Measurements from ENCODE around the gene SLC50A1.
A peak's percentile ranks its signal among the peaks of the same experiment; 100 is the strongest.

SLC50A1 gene

DNA sequence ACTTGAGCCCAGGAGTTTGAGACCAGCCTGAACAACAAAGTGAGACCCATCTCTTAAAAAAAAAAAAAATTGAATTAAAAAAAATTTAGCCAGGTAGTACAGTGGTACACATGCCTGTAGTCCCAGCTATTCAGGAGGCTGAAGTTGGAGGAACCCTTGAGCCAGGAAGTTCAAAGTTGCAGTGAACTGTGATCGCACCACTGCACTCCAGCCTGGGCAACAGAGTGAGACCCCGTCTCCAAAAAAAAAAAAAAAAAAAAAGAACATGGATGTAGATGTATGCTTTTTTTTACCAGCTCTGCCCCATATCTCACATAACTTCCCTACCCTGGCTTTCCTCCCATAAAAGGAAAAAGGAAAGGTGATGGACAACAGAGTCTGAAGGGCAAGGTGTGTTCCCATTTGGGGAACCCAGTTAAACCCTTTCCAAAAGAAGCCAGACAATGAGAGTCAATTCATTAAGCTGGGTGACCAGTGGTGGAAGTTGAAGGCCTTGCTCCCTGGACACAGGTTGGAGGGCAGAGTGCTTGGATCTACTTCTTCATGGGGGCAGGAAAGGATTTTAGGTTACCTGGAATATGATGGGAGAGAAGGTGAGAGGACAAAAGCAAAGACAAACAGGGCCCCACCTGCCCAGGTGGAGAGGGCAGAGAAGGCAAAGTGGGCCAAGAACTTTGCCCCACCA is 34.6 kb downstream of the SLC50A1 start:
- peak; percentile 30 for DNase-seq (ENCODE audit: low spot score)

DNA sequence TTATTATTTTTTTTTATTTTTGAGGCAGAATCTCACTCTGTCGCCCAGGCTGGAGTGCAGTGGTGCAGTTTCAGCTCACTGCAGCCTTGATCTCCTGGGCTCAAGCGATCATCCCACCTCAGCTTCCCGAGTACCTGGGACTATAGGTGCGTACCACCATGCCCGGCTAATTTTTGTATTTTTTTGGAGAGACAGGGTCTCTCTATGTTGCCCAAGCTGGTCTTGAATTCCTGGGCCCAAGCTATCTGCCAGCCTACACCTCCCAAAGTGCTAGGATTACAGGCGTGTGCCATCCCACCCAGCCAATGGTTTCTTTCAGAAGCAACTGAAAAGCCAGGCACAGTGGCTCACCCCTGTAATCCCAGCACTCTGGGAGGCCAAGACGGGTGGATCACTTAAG is 35.2 kb downstream of the SLC50A1 start:
- DNase-seq (ENCODE audit: low spot score): peak; percentile 20

- DNase-seq (ENCODE audit: low spot score): peak; percentile 31
These were observed 36.4 kb downstream of the SLC50A1 start for GRCh38 chr1:155171836-155172731.

DNA sequence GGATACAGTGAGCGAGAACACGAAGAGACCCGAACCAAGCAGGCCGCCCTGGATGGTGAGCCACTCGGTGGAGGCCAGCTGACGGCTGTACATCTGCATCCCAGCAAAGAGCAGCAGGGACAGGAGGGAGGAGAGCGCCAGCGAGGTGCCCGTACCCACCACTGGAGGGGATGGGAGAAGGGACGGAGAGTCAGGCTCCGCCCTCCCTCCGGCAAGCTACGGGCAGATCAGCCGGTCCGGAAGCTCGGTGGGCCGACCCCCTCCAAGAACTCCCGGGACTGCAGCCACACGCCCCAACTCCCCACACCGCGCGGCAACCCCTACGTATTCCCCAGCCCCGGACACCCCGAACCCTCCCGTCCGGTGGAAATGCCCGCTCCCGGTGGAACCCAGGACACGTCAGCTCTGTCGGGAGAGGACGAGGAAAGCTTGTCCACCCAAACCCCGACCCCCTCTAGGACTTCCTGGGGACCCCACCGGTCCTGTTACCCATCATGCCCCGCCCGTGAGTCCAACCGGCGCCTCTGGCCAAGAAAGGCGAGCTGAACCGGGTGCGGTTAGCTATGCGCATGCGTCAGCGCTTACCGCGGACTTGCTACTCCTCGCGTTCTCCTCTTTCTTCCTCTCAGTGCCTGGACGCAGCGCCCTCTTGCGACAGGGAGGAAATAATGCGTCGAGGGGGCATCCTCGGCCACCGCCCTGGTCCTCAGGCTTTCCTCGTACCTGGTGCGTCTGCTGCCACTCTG is 37.3 kb downstream of the SLC50A1 start, which contains the start of gene KRTCAP2:
Gene KRTCAP2, minus strand, starts transcription at position 573 of the 746 bp plus-strand sequence. Its CDS starts 80 bp downstream, at position 493.
- peak; percentile 94 for DNase-seq (ENCODE audit: low spot score)

DNA sequence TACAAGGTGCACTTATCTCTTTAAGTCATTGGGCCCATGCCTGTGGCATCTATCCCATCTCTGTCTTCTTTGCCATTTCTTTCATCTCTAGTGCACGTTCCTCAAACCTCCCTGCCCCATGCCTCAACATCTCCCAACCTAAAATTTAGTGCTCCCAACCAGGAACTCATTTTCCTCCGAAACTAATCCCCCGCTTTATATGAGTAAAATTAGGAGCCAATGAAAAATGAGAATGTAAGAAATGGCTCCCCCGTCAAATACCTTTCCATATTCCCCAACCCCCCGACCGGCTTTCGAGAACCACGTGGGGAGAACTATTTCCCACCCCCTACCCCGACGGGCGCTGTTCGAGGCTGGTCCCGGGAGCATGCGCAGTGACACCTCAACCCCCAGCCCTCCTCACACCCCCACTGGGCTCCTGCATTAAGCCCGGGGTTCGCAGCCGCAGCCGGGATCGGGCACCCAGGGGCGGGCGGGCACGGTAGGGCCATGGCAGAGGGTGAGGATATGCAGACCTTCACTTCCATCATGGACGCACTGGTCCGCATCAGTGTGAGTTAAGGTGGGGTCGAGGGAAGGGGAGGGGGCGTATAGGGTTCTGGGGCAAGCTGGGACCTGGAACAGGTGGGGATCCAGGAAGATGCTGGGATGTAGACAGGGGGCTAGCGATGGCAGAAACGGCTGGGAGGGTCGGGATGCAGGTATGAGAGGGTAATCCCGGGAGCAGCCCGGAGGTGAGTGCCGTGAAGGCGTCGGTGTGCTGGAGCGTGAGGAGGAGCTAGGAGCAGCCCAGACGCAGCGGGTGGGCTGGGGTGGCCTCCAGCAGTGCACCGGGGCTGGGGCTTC is 38.0 kb downstream of the SLC50A1 start, which contains the start of gene TRIM46:
Gene TRIM46, plus strand, starts transcription at position 372 of the 846 bp plus-strand sequence. Its CDS starts 118 bp downstream, at position 490.
- peak; percentile 61 for DNase-seq (ENCODE audit: low spot score)

GRCh38 chr1:155174324-155175280 is 39.0 kb downstream of the SLC50A1 start:
- DNase-seq (ENCODE audit: low spot score): peak; percentile 51

DNA sequence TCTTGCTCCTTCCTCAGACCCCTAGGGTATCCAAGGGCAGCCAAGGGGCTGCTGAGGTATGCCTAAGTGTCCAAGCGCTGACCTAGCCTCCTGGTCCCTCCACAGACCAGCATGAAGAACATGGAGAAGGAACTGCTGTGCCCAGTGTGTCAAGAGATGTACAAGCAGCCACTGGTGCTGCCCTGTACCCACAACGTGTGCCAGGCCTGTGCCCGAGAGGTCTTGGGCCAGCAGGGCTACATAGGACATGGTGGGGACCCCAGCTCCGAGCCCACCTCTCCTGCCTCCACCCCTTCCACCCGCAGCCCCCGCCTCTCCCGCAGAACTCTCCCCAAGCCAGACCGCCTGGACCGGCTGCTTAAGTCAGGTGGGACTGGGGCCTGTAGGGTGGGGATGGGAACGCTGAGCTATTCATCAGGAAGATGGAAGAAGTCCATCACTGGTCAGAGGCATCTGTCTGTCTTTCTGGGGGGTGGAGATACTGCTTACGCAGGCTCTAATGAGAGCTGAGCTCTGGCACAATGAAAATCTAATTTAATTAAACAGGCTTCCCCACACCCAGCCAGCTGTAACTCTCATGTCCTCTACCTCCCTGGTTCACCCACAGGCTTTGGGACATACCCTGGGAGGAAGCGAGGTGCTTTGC is 39.8 kb downstream of the SLC50A1 start:
- DNase-seq (ENCODE audit: low spot score): peak; percentile 59

GRCh38 chr1:155175927-155176371 is 40.3 kb downstream of the SLC50A1 start:
- peak; percentile 46 for DNase-seq (ENCODE audit: low spot score)

DNA sequence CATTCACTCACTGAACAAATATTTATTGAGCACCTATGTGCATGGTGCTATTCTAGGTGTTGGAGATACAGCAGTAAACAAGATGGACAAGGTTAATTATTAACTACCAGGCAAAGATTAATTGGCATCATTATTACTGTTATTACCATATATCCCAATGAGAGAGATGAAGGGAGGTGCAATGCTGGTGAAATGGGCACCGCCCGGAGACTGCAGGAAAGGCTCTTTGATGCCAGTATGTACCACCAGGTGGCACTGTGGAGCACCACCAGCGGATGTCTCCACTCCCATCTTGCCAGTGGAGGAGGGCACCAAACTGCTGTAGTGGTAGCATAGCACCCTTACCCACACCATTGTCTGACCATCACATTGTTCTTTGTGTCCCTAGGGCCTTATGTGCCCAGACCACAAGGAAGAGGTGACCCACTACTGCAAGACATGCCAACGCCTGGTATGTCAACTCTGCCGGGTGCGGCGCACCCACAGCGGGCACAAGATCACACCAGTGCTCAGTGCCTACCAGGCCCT is 41.0 kb downstream of the SLC50A1 start:
- DNase-seq (ENCODE audit: low spot score): peak; percentile 84

DNA sequence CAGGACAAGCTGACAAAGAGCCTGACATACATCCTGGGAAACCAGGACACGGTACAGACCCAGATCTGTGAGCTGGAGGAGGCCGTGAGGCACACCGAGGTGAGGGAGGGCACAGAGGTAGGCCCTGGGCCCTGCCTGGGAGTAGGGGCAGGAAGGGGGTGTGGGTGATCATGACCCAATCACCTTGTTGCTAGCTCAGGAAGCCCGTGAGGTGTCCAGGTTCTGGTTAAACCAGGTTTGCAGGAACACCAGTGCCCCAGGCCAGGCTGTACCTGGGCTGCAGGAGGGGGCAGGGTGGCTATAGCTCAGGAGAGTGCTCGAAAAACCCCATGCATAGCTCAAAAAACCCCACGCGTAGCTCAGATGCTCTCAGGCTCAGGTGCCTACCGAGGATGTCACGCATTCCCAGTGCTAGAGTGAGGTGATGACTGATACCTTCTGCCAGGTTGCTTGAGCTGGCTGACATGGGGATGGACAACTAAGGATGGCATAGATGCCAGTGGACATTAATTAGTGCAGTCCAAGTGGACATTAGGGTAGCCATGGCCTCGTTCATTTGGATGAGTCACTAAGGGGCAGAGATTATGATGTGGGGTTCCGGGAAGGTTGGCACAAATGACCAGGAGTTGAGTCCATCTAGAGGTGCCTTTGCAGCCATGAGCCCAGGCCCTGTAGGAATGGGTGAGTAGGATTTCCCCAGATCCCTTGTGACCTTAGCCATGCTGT is 41.7 kb downstream of the SLC50A1 start:
- no peak for DNase-seq (ENCODE audit: low spot score)

GRCh38 chr1:155177918-155178281 is 42.2 kb downstream of the SLC50A1 start:
- peak; percentile 64 for DNase-seq (ENCODE audit: low spot score)

DNA sequence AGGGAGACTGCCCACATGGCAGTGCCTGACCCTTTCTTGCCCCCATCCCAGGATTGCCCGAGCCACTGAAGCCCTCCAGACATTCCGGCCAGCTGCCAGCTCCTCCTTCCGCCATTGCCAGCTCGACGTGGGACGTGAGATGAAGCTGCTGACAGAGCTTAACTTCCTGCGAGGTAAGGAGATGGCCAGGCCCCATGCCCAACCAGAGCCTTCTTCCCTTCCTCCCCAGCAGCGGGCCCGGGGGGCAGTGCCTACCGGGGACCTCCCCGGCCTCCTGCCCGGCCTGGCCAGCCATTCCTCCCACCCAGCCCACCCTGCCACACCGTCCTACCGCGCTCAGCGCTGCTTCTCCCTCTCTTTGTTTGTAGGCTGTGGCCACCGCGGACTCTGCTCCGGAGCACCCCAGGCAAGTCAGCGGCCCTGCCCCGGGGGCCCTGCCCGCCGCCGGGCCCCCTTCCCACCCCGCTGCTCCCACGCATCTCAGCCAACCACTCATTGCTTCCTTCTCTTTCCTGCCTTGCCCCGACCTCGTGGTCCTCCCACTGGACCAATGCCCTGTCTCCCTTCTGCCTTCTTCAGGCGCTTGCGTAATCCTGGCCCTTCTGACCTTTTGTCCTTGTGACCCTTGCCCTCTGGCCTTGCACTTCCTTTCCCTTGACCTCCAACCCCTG is 42.9 kb downstream of the SLC50A1 start:
- DNase-seq (ENCODE audit: low spot score): peak; percentile 66

GRCh38 chr1:155179112-155180031 is 43.7 kb downstream of the SLC50A1 start:
- peak; percentile 57 for DNase-seq (ENCODE audit: low spot score)

- peak; percentile 37 for DNase-seq (ENCODE audit: low spot score)
These were observed 45.9 kb downstream of the SLC50A1 start for GRCh38 chr1:155181371-155182051.

DNA sequence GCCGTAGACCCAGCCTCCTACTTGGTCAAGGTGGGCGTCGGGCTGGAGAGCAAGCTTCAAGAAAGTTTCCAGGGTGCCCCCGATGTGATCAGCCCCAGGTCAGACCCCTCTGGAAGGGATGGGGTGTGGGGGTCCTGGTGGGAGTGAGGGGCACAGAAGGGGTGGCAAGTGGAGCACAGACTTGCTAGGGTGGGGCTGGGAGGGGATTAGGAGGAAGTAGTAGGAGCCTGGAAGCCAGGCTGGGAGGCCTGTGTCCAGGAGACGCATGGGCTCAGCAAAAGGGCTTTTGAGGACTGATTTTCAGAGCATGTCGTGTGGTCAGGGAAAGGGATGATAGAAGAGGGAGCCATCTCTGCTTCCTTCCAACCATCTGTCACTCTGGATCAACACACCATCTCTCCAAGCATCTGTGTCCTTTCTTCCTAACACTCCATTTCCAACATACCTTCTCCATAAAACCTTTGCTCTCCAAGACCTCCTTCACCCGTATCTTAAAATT is 46.4 kb downstream of the SLC50A1 start:
- DNase-seq (ENCODE audit: low spot score): peak; percentile 54

DNA sequence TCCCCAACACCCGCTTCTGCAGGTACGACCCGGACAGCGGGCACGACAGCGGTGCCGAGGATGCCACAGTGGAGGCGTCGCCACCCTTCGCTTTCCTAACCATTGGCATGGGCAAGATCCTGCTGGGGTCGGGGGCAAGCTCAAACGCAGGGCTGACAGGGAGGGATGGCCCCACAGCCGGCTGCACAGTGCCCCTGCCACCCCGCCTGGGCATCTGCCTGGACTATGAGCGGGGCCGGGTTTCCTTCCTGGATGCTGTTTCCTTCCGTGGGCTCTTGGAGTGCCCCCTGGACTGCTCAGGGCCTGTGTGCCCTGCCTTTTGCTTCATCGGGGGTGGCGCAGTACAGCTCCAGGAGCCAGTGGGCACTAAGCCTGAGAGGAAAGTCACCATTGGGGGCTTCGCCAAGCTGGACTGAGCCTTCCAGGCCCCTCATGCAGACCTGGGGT is 48.1 kb downstream of the SLC50A1 start:
- DNase-seq (ENCODE audit: low spot score): no peak

Measured in left forelimb (tissue), 1 donor.